Cardiac muscle cell (in vitro differentiated cells and primary cell): ENCODE data around the gene PARD3. TPM values are rescaled to one million over a fixed set of nuclear protein-coding genes. Genes with fewer than 3 reads are reported as not detected.

ENCODE experiments used
- DNase-seq, 2 donors: peaks; one replicate each; pipeline versions ENCODE4 v3.0.0 to v3.0.0-alpha.2; 2010 to 2017; ENCODE audit warnings: low read depth in 1 of 2, low spot score in 1 of 2
- H3K27ac ChIP-seq: fragments of 200-600 bp; sonication (generic); 2 replicates; pipeline ENCODE4 v1.5.1; 2016
- H3K27me3 ChIP-seq: fragments of 200-600 bp; sonication (generic); 2 replicates; pipeline ENCODE4 v1.6.0; 2016; ENCODE audit warnings: control low read depth
- H3K36me3 ChIP-seq: fragments of 200-600 bp; sonication (generic); 2 replicates; pipeline ENCODE4 v1.5.1; 2016; ENCODE audit warnings: control low read depth
- H3K4me1 ChIP-seq: fragments of 200-600 bp; sonication (generic); 2 replicates; pipeline ENCODE4 v1.8.1; 2017; ENCODE audit warnings: low read depth, mild to moderate bottlenecking, mixed run types
- H3K4me3 ChIP-seq: fragments of 200-600 bp; sonication (generic); 2 replicates; pipeline ENCODE4 v1.5.1; 2016; ENCODE audit warnings: mild to moderate bottlenecking
- H3K9me3 ChIP-seq: fragments of 200-600 bp; sonication (generic); 2 replicates; pipeline ENCODE4 v1.5.1; 2017; ENCODE audit warnings: low read depth, mild to moderate bottlenecking, control low read depth
- CTCF ChIP-seq: IDR thresholded peaks from 2 replicates; pipeline ENCODE4 v1.5.1; 2012; ENCODE audit warnings: low read depth, mild to moderate bottlenecking, low read length
- polyA plus RNA-seq: library from polyadenylated mRNA; unstranded; fragments of >200 nt; fragmentation: Nextera tagmentation; extraction: Ambion mirVana; gene quantifications from 2 replicates; pipeline ENCODE4 v1.2.1, GENCODE V29; 2016
- total RNA-seq: library from RNA; depleted of rRNA; stranded (reverse); fragments of >200 nt; gene quantifications from 2 replicates; pipeline ENCODE4 v1.2.3, GENCODE V29; 2016

The PARD3 gene
- total and polyA plus RNA-seq, 2 experiments from 2014 or later, result 36.5 to 64.8 TPM

- TF ChIP-seq CTCF, result no peak
- no peaks in the 10 kb centered on the region for H3K9me3 ChIP-seq
- no peaks in the 10 kb centered on the region for H3K36me3 ChIP-seq
These were observed 171.5 kb downstream of the PARD3 start for GRCh38 chr10:34643620-34644019.

GRCh38 chr10:34641913-34642558, 173.1 kb downstream of the PARD3 start:
- H3K27ac ChIP-seq, result no peak overlapping the region
- peak in 1 of 2 donors; percentile 46 for DNase-seq
- H3K36me3 ChIP-seq, result no peaks in the 10 kb centered on the region
- no peaks in the 10 kb centered on the region for H3K27me3 ChIP-seq
- TF ChIP-seq CTCF, result no peak
- no peaks in the 10 kb centered on the region for H3K9me3 ChIP-seq
- H3K4me1 ChIP-seq, result peaks cover 14% of the 10 kb centered on the region
- no peak overlapping the region for H3K4me3 ChIP-seq

More at GRCh38 chr10:34643620-34644019, 171.5 kb downstream of the PARD3 start:
- DNase-seq, result no peak
- H3K4me1 ChIP-seq, result peaks cover 22% of the 10 kb centered on the region
- H3K27ac ChIP-seq, result no peak overlapping the region
- no peaks in the 10 kb centered on the region for H3K27me3 ChIP-seq
- H3K4me3 ChIP-seq, result no peak overlapping the region

GRCh38 chr10:34641147-34641912, 173.8 kb downstream of the PARD3 start:
- no peak overlapping the region for H3K4me3 ChIP-seq
- H3K27me3 ChIP-seq, result no peaks in the 10 kb centered on the region
- TF ChIP-seq CTCF, result no peak
- H3K9me3 ChIP-seq, result no peaks in the 10 kb centered on the region
- no peaks in the 10 kb centered on the region for H3K36me3 ChIP-seq
- H3K27ac ChIP-seq, result no peak overlapping the region
- DNase-seq, result no peak
- peaks cover 14% of the 10 kb centered on the region for H3K4me1 ChIP-seq

- peak; percentile 85 for TF ChIP-seq CTCF
- no peak overlapping the region for H3K4me3 ChIP-seq
- peak; percentile 71 to 94 for DNase-seq
- peaks cover 3% of the 10 kb centered on the region for H3K4me1 ChIP-seq
- no peaks in the 10 kb centered on the region for H3K9me3 ChIP-seq
- H3K27me3 ChIP-seq, result no peaks in the 10 kb centered on the region
- no peaks in the 10 kb centered on the region for H3K36me3 ChIP-seq
- no peak overlapping the region for H3K27ac ChIP-seq
These were observed 176.6 kb downstream of the PARD3 start for GRCh38 chr10:34638406-34639054.

GRCh38 chr10:34637418-34637911, 177.6 kb downstream of the PARD3 start:
- Histone ChIP-seq H3K9me3 (no peaks in the 10 kb centered on the region), H3K4me3 (no peak overlapping the region), H3K27ac (no peak overlapping the region), H3K36me3 (no peaks in the 10 kb centered on the region), H3K4me1 (peaks cover 3% of the 10 kb centered on the region), H3K27me3 (no peaks in the 10 kb centered on the region)
- DNase-seq, result peak; percentile 62 to 77
- peak; percentile 99 for TF ChIP-seq CTCF
